HG03039 (cell line): ENCODE data around the gene GLDN.

Experiments
- ATAC-seq: cut with Tn5 transposase; IDR thresholded peaks from one replicate; pipeline ENCODE4 v1.9.1; 2021; ENCODE audit warnings: mild to moderate bottlenecking, moderate library complexity; ENCODE audit not compliant: unreplicated experiment

The GLDN gene

GRCh38 chr15:51356147-51356546 lies 14.7 kb downstream of the GLDN start:
- ATAC-seq = no peak

- ATAC-seq = no peak
Measured at GRCh38 chr15:51356983-51357382, 15.5 kb downstream of the GLDN start.

DNA sequence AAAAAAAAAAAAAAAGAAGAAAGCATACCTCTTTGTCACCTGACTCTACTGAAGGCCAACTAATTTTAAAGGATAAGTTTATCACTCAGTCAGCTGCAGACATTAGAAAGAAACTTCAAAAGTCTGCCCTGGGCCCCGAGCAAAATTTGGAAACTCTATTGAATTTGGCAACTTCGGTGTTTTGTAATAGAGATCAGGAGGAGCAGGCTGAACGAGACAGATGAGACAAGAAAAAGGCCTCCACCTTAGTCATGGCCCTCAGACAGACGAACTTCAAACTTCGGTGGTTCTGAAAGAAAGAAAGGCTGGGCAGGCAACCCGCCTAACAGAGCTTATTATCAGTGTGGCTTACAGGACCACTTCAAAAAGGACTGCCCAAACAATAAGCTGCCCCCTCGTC lies 18.5 kb downstream of the GLDN start:
- no peak for ATAC-seq

- no peak for ATAC-seq
Measured at GRCh38 chr15:51363383-51363782, 21.9 kb downstream of the GLDN start.

GRCh38 chr15:51365417-51365816 lies 24.0 kb downstream of the GLDN start:
- ATAC-seq = no peak

DNA sequence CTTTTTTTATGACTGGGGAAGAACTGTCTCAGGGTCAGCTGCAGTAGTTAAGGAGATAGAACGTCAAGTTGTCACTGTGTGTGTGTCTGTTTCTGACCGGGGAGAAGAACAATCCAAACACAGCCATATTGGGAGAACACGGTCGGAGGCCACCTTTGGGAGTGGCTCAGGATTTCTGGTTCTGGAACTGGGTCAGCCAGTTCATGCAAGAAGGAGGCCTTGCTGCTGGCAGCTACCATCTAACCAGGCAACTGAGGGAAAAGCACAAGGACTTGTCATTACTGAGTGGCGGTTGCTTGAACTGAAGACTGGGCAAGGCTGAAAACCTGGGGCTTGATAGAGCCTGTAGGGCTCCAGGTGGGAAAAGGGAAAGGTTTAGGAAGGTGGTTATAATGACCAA lies 24.6 kb downstream of the GLDN start:
- ATAC-seq = no peak

GRCh38 chr15:51366920-51367319 lies 25.5 kb downstream of the GLDN start:
- no peak for ATAC-seq

- ATAC-seq = no peak
Measured at GRCh38 chr15:51367322-51367976, 26.0 kb downstream of the GLDN start.

DNA sequence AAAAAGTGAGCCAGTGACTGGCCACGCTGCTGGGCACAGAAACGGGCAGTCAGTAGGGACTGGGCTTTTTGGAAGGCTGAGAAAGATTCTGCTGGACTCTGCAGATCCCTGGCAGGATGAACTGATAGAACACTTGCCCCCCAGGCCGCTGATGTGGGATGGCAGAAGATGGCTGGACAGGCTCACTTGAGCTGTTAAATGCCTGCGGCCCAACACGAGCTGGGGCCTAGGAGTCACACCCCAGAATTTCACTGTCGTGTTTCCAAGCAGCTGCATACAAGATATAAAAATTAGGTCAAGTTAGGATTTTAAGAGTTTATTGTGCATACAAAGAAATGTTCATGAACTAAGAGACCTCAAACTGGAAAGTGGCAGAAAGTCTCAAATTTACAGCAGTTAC lies 26.9 kb downstream of the GLDN start:
- ATAC-seq = no peak

DNA sequence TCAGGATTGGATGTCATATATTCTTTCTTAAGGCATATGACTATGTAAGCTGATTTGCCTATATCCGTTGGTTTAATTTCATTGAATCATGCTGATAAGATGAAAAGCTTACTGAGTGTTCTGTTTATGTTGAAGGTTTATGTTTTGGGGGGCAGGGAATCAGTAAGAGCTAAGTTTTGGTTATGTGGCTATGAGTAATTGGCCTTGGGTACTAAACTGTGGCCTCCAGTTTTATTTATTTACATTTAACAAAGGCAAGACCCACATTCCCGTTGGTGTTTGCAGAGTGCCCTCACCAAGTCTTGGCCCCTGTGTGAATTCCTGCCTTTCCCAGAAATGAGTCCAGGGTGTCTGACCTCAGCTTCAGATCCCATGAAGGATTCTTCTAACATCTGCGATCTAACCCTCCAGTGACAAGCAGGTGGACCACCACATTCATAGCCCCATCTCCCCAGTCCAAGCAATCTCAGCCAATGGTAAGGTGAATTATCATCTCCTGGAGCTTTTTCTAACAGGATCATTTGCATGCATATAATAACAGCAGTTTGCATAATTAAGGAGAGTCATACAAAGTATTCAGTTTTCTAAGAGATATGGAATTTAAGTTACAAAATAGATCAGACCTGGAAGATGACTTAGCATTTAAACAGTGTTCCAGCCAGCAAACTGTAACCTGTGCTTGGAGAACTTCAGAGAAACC lies 27.4 kb downstream of the GLDN start:
- no peak for ATAC-seq

DNA sequence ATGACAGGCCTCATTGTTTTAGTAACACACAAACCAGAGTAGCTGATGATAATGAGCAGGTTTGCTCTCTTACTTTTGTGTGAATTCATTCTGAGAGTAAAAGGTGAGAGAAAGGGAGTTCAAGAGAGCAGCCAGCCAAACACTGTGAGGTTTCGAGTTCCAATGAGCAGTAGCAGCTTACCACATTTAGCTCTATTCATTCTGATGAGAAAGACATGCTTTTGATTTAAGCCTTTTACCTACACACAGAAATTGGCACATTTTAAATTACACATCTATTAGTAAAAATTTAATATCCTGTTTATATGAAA lies 28.0 kb downstream of the GLDN start:
- no peak for ATAC-seq

DNA sequence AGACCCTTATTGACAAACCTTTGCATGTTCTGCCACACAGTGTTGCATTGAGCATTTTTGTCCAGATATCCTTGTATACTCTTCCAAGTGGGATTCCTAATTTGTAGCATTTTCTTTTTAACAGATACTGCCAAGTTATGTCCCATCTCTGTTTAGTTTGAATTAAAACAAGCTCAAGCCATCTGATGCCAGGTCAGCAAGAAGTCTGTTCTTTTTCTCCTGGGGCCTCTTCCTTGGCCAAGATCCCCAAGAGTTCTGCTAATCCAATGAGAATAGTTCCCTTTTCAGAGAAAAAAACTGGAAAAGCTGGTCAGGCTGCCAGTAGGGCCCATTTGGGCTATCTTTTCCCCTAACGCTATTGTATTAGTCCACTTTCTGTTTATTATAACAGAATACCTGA lies 29.8 kb downstream of the GLDN start:
- ATAC-seq = no peak

GRCh38 chr15:51374131-51374530 lies 32.7 kb downstream of the GLDN start:
- no peak for ATAC-seq

- no peak for ATAC-seq
Measured at GRCh38 chr15:51375966-51376640, 34.6 kb downstream of the GLDN start.

DNA sequence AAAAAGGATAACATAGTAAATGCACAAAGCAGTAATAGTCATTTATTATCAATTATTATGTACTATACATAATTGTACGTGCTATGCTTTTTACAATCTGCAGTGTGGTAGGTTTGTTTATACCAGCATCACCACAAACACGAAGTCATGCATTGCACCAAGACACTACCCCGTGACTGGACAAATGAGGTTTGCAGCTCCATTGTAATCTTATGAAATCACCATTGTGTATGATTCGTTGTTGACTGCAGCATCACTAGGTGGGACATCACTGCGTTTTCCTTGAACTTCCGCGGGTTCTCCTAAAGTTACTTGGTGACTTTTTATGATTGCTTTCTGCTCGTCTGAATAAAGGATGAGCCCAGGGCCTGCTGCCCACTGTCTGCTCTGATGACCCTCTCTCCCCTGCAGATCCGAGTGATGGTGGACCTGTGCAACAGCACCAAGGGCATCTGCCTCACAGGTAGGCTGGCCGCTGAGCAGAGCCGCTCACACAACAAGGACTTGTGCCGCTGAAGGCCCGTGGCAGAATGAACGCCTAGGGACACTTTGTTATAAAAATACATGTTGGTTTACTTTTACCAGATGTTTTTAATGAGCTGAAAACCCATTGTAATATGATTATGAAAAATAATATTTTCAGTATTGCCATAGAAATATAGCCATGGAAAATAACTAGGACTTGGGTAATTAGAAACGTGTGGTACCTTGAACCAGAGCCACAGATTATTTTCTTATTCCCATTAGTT lies 35.8 kb downstream of the GLDN start:
- ATAC-seq = no peak

GRCh38 chr15:51378406-51378805 lies 37.0 kb downstream of the GLDN start:
- ATAC-seq = no peak

- ATAC-seq = no peak
Measured at GRCh38 chr15:51379390-51379789, 37.9 kb downstream of the GLDN start.

GRCh38 chr15:51380999-51381806 lies 39.7 kb downstream of the GLDN start:
- peak; percentile 69 for ATAC-seq

GRCh38 chr15:51382787-51383186 lies 41.3 kb downstream of the GLDN start:
- ATAC-seq = no peak

DNA sequence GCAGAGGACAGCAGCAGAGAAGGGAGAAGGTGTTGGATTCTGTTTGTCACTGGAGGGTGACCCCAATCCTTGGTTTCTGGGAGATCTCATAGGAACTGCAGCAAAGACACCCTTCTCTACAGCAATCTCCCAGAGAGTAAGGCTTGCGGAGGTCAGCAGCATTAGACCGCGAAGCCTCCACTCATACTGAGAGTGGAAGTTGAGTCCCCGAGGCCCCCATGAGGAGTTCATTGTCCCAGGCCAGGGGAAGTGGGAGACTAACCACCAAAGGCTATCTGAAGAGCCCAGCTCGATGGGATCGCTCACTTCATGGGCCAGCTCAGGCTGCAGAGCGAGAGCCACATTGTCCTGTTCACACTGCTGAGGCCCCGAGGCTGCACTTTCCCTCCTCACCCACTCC lies 44.6 kb downstream of the GLDN start:
- no peak for ATAC-seq

GRCh38 chr15:51386486-51386885 lies 45.0 kb downstream of the GLDN start:
- ATAC-seq = no peak
